WTC11 (cell line): ENCODE results near the gene NKRF.

Source experiments
- CREM ChIP-seq: sonication (generic); formaldehyde crosslinking; IDR thresholded peaks from 2 replicates; pipeline ENCODE4 v1.8.1; 2022; ENCODE audit warnings: mild to moderate bottlenecking, missing genetic modification reagents, moderate library complexity
- FOXJ3 ChIP-seq: sonication (generic); formaldehyde crosslinking; IDR thresholded peaks from 2 replicates; pipeline ENCODE4 v1.9.0; 2021; ENCODE audit warnings: missing genetic modification reagents, mild to moderate bottlenecking, borderline replicate concordance
- NFYB ChIP-seq: sonication (generic); formaldehyde crosslinking; conservative IDR thresholded peaks from 2 replicates; pipeline ENCODE4 v1.8.0; 2022; ENCODE audit warnings: low read depth, missing genetic modification reagents
- TF ChIP-seq, protein P1 (sequence below): fragments of 200-600 bp; IDR thresholded peaks from 2 replicates; pipeline ENCODE4 v1.8.0; 2022; ENCODE audit warnings: antibody characterized with exemption

DNA sequence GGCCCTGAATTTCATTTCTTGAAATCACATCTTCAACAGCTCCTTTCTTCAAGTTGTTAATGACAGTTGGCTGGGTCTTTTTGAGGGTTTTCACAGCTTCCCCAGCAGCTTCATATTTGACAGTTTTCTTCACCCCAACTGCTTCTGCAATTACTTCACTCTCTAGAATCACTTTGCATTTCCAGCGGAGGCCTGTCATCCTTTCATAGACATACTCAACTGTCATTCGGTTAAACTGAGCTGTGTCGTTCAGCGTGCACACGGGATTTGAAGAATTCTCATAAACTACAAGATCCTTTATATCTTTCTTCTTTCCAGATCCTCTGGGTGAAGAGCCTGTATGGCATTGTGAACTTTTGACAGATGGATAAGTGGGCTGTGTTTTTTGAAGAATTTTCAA is 16.4 kb downstream of the NKRF start:
- TF ChIP-seq CREM (no peak), NFYB (CRISPR knock-in tag) (no peak), FOXJ3 (no peak)
- TF ChIP-seq, protein P1, sequence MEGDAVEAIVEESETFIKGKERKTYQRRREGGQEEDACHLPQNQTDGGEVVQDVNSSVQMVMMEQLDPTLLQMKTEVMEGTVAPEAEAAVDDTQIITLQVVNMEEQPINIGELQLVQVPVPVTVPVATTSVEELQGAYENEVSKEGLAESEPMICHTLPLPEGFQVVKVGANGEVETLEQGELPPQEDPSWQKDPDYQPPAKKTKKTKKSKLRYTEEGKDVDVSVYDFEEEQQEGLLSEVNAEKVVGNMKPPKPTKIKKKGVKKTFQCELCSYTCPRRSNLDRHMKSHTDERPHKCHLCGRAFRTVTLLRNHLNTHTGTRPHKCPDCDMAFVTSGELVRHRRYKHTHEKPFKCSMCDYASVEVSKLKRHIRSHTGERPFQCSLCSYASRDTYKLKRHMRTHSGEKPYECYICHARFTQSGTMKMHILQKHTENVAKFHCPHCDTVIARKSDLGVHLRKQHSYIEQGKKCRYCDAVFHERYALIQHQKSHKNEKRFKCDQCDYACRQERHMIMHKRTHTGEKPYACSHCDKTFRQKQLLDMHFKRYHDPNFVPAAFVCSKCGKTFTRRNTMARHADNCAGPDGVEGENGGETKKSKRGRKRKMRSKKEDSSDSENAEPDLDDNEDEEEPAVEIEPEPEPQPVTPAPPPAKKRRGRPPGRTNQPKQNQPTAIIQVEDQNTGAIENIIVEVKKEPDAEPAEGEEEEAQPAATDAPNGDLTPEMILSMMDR = no peak
